Activated T-cell treated with anti-CD3 and anti-CD28 coated beads for 4 hours (primary cell): Measurements from ENCODE around the gene SYNE3.

Experiments
- DNase-seq: peaks from one replicate; pipeline ENCODE4 v3.0.0-alpha.2; 2020

SYNE3 gene

GRCh38 chr14:95469134-95469481 is 47.3 kb downstream of the SYNE3 start:
- DNase-seq, result no peak

GRCh38 chr14:95468448-95469133 is 47.9 kb downstream of the SYNE3 start:
- DNase-seq, result no peak

GRCh38 chr14:95467657-95468056 is 48.8 kb downstream of the SYNE3 start:
- DNase-seq, result no peak

GRCh38 chr14:95467232-95467631 is 49.2 kb downstream of the SYNE3 start:
- DNase-seq, result no peak
